Stomach (tissue), 9 donors: ENCODE results near the gene FANCC. TPM values are rescaled to one million over a fixed set of nuclear protein-coding genes. Genes with fewer than 3 reads are reported as not detected.

Experiments used
- DNase-seq, 2 donors: peaks; one replicate each; pipeline versions ENCODE4 v3.0.0 to v3.0.0-alpha.2; 2013 to 2019
- H3K27ac ChIP-seq, 5 donors: fragments of 200-600 bp in 4 of 5; sonication (generic) in 4 of 5; one replicate each; pipeline ENCODE4 v1.5.1; 2013 to 2019; ENCODE audit warnings: mild to moderate bottlenecking in 1 of 5, moderate library complexity in 1 of 5
- H3K27me3 ChIP-seq, 3 donors: fragments of 200-600 bp; sonication (generic); one replicate each; pipeline ENCODE4 v1.5.1; 2017 to 2019; ENCODE audit warnings: mixed run types in 1 of 3
- H3K36me3 ChIP-seq, 4 donors: fragments of 200-600 bp; sonication (generic); 1 replicate in 3 of 4; 2 replicates in 1 of 4; pipeline ENCODE4 v1.5.1; 2016 to 2019
- H3K4me1 ChIP-seq, 4 donors: fragments of 200-600 bp; sonication (generic); one replicate each; pipeline ENCODE4 v1.5.1; 2016 to 2019
- H3K4me3 ChIP-seq, 4 donors: fragments of 200-600 bp; sonication (generic) in 3 of 4; one replicate each; pipeline ENCODE4 v1.5.1; 2016 to 2019; ENCODE audit warnings: mild to moderate bottlenecking in 1 of 4
- H3K9me3 ChIP-seq, 4 donors: fragments of 200-600 bp; sonication (generic); one replicate each; pipeline ENCODE4 v1.5.1; 2016 to 2019
- EP300 ChIP-seq: sonication (generic); formaldehyde crosslinking; IDR thresholded peaks from one replicate; pipeline ENCODE4 v1.6.1; 2017; ENCODE audit warnings: antibody characterized with exemption
- POLR2A ChIP-seq, 4 donors: fragments of 450-650 bp; IDR thresholded peaks; one replicate each; pipeline ENCODE4 v1.6.1; 2016; ENCODE audit warnings: antibody characterized with exemption in 4 of 4, control low read depth in 2 of 4, mild to moderate bottlenecking in 1 of 4, moderate library complexity in 1 of 4
- POLR2AphosphoS5 ChIP-seq, 3 donors: sonication (generic); formaldehyde crosslinking; IDR thresholded peaks; one replicate each; pipeline ENCODE4 v1.6.1; 2016; ENCODE audit warnings: antibody characterized with exemption in 3 of 3
- WGBS, 5 donors: extraction: QIAGEN DNeasy Blood & Tissue Kit in 3 of 5; methylation state at CpG; one replicate each; pipeline versions ENCODE4 v1.1.5 to v1.1.7; 2013 to 2018; 5-methylcytosine and 5-hydroxymethylcytosine counted together
- intact Hi-C: fragments of 100-400 bp; cut with DNase I; formaldehyde crosslinking; loops from one replicate; pipeline ENCODE4 v1.15.1; 2023; ENCODE audit warnings: low total_unique reads
- polyA plus RNA-seq, 3 donors: library from polyadenylated mRNA; stranded (reverse); fragments of 200-250 nt; gene quantifications; one replicate each; pipeline ENCODE4 v1.2.3, GENCODE V29; 2013
- total RNA-seq, 5 donors: library from RNA; depleted of rRNA; stranded (reverse); fragments of >200 nt; gene quantifications; one replicate each; pipeline versions ENCODE4 v1.1.0 to v1.2.3, GENCODE V29; 2014 to 2016
- TF ChIP-seq, protein P1 (sequence below), 7 experiments: fragments of 450-650 bp in 4 of 7; fragments of 200-600 bp in 3 of 7; sonication (generic) in 3 of 7; IDR thresholded peaks; one replicate each; pipeline ENCODE4 v1.5.1; 2016 to 2019; ENCODE audit warnings: antibody characterized with exemption in 7 of 7, control low read depth in 2 of 7, mild to moderate bottlenecking in 1 of 7
- donor health status: healthy with polysubstance abuse.
- donor health status: Bipolar disorder and iron deficiency.
- donor health status: healthy.

Gene FANCC
- total and polyA plus RNA-seq, 8 donors: 3.1 to 24.5 (median 7.1) TPM

DNA sequence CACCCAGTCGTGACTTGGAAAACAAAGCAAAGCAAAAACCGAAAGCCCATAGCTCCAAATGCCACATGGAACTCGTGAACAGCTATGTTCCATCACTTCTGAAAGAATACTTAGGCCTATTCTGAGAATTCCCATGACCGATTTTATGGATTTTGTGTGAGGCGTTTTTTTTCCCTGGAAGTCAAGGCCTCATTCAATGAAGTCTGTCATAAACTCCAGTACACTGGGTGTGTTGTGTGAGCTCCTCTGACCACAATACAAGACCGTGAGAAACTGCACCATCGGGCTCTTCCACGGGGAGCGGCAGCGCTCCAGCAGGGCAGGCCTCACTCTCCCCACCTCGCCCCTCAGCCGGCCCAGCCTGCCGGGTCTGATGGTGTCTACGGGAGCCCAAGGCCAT, 209.5 kb downstream of the FANCC start:
- H3K9me3 ChIP-seq: no peaks in the 10 kb centered on the region
- H3K36me3 ChIP-seq: peaks cover 25 to 64% (median 57%) of the 10 kb centered on the region in 4 donors
- TF ChIP-seq EP300: no peak
- peaks cover 6 to 48% (median 27%) of the 10 kb centered on the region in 4 donors for H3K4me1 ChIP-seq
- intact Hi-C loops: no loop called here
- WGBS, 5 donors: 83 to 92% (median 90%) methylated on average over 14 of the region's 14 CpGs
- no peak for DNase-seq
- H3K27ac ChIP-seq: peak overlapping the region in 3 of 5 donors; percentile 36 to 63 (median 61)
- no peak overlapping the region for H3K4me3 ChIP-seq
- H3K27me3 ChIP-seq: no peaks in the 10 kb centered on the region

DNA sequence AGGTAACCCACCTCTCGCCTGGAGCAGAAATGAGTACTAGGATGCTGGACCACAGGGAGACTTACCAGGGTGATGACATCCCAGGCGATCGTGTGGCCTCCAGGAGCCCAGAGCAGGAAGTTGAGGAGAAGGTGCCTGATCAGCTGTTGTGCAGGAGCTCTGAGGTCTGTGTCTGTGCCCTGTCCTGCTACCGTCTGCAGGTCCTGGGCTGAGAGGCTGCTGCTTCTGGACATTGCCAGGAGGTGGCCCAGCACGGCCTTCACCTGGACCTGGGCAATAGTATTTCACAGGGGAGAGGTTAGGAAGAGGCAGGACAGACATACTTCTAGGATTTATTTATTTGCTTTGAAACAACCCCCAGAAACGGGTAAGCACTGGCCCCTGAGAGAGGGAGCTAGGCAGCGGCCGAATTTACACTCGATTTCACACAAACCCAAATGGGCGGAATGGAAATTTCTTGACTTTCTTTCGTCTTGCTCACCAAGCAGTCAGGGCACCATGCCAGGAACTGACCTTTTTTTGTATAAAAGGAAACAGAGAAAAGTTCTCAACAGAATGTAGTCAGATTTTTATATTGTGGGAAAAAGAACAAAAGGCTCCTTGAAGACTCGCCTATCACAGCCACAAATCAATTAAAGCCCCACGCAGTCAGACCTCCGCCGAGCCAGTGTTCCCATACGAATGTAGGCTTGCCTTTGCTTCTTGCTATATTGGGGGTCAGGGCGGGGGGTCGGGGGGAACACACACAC, 210.3 kb downstream of the FANCC start:
- H3K27ac ChIP-seq: peak overlapping the region in 3 of 5 donors; percentile 48 to 63 (median 61)
- peaks cover 11 to 56% (median 31%) of the 10 kb centered on the region in 4 donors for H3K4me1 ChIP-seq
- intact Hi-C loops: no loop called here

DNA sequence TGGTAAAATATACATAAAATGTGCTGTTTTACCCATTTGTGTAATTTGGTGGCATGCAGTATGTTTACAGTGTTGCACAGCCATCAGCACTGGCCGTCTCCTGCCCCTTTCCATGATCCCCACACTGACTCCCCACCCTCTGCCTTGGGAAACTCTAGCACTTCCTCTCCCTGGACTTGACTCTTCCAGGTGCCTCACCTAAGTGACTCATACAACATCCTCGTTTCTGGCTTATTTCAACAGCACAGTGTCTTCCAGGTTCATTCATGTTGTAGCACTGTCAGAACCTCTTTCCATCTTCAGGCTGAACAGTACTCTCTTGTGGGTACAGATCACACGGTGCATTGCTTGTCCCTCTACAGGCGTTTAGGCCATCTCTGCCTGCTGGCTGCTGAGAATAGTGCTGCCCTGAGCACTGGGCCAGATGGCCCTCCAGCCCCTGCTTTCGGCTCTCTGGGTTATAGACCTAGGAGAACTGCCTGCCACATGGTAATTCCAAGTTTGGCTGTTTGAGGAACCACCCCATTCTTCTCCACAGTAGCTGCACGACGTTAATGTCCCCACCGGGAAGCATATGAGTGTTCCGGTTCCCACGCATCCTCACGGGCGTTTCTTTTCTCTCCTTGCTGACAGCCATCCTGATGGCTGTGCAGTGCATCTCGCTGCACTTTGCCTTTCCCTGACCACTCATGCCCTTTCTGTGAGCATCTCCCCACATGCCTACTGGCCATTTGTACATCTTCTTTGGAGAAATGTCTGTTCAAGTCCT, 211.8 kb downstream of the FANCC start:
- Histone ChIP-seq H3K4me3 (no peak overlapping the region), H3K27ac (peak overlapping the region in 2 of 5 donors; percentile 63), H3K36me3 (peaks cover 10 to 53% (median 42%) of the 10 kb centered on the region in 4 donors), H3K27me3 (no peaks in the 10 kb centered on the region), H3K4me1 (peaks cover 13 to 67% (median 39%) of the 10 kb centered on the region in 4 donors), H3K9me3 (no peaks in the 10 kb centered on the region)
- intact Hi-C loops: no loop called here
- peak in 1 of 2 donors; percentile 15 for DNase-seq
- WGBS, 5 donors: 80 to 87% (median 81%) methylated on average over 13 of the region's 13 CpGs
- TF ChIP-seq, protein P1, sequence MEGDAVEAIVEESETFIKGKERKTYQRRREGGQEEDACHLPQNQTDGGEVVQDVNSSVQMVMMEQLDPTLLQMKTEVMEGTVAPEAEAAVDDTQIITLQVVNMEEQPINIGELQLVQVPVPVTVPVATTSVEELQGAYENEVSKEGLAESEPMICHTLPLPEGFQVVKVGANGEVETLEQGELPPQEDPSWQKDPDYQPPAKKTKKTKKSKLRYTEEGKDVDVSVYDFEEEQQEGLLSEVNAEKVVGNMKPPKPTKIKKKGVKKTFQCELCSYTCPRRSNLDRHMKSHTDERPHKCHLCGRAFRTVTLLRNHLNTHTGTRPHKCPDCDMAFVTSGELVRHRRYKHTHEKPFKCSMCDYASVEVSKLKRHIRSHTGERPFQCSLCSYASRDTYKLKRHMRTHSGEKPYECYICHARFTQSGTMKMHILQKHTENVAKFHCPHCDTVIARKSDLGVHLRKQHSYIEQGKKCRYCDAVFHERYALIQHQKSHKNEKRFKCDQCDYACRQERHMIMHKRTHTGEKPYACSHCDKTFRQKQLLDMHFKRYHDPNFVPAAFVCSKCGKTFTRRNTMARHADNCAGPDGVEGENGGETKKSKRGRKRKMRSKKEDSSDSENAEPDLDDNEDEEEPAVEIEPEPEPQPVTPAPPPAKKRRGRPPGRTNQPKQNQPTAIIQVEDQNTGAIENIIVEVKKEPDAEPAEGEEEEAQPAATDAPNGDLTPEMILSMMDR (IDR thresholded peaks at IDR 0.05): no peak
- TF ChIP-seq POLR2A (IDR thresholded peaks at IDR 0.05) (no peak), EP300 (no peak), POLR2AphosphoS5 (IDR thresholded peaks at IDR 0.05) (no peak)

More for the DNA sequence above, 210.3 kb downstream of the FANCC start:
- Histone ChIP-seq H3K9me3 (no peaks in the 10 kb centered on the region), H3K27me3 (no peaks in the 10 kb centered on the region), H3K4me3 (no peak overlapping the region), H3K36me3 (peaks cover 22 to 60% (median 49%) of the 10 kb centered on the region in 4 donors)
- DNase-seq: no peak
- TF ChIP-seq EP300 (no peak), POLR2A (IDR thresholded peaks at IDR 0.05) (no peak), POLR2AphosphoS5 (IDR thresholded peaks at IDR 0.05) (no peak)
- TF ChIP-seq, protein P1 (IDR thresholded peaks at IDR 0.05): no peak
- WGBS, 5 donors: 69 to 79% (median 75%) methylated on average over 17 to 18 of the region's 18 CpGs

DNA sequence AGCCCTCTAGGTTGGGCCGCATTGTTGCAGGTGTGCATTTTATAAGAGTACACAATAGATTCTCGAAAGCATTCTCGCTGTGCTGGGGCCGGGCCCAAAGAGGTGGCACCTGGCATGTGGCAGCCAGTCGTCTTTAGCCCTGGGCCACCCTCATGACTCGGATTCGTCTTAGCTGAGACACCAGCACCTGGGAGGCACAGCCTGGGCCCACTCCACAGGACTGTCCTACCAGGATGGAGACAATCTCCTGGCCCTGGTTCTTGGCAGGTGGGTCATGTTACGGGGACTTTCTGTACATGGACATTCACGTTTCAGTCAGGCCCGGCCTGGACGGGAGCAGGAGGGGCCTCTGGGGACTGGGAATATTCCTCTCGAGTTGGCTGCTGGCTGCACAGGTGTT, 212.5 kb downstream of the FANCC start:
- Histone ChIP-seq H3K27me3 (no peaks in the 10 kb centered on the region), H3K27ac (peak overlapping the region in 4 of 5 donors; percentile 10 to 63 (median 36)), H3K36me3 (peaks cover 10 to 48% (median 41%) of the 10 kb centered on the region in 4 donors), H3K9me3 (no peaks in the 10 kb centered on the region), H3K4me1 (peaks cover 13 to 74% (median 44%) of the 10 kb centered on the region in 4 donors), H3K4me3 (no peak overlapping the region)
- intact Hi-C loops: no loop called here
- TF ChIP-seq, protein P1 (IDR thresholded peaks at IDR 0.05): no peak
- TF ChIP-seq POLR2A (IDR thresholded peaks at IDR 0.05) (no peak), POLR2AphosphoS5 (IDR thresholded peaks at IDR 0.05) (no peak), EP300 (no peak)
- DNase-seq: no peak
- 77 to 85% (median 84%) methylated on average over 12 of the region's 12 CpGs for WGBS, 5 donors
